ENCODE measurements around the gene TRABD2B. TPM values are rescaled to one million over a fixed set of nuclear protein-coding genes. Genes with fewer than 3 reads are reported as not detected.

Gene TRABD2B
- polyA plus RNA-seq, 1 donor: 3.0 TPM

DNA sequence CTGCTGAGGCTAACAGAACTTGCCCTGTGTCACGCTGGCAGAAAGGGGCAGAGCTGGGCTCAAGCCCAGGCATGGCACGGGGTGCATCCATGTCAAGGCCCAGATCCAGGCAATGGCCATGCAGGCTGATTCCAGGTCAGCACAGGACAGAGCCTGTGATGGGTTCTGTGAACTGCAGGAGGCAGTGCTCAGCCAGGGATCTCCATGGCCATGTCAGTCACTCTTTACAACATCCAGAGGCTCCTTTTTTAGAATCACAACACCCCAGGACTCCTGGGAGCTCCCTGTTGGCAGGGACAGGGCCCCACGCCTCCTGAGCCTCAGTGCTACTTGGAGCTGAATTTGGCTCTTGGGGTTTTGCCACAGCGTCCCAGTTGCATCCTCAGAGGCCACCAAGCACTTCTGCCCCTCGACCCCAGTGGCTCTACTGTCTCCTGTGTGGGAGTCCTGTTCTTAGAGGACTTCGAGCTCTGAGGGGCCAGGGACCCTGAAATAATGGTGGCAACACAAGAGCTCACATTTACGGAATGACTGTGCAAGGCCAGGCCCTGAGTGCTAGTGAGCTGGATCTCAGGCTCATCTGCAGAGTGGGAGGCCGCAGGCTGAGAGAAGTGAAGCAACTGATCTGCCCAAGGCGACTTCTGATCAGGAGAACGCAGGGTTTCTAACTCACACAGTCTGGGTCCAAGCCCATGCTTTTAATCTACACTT lies 211.5 kb downstream of the TRABD2B start:
- no CpG with 5 or more reads among the region's 10 CpGs for WGBS (ENCODE audit: insufficient coverage, low lambda C conversion rate)
- DNase-seq: no peak

DNA sequence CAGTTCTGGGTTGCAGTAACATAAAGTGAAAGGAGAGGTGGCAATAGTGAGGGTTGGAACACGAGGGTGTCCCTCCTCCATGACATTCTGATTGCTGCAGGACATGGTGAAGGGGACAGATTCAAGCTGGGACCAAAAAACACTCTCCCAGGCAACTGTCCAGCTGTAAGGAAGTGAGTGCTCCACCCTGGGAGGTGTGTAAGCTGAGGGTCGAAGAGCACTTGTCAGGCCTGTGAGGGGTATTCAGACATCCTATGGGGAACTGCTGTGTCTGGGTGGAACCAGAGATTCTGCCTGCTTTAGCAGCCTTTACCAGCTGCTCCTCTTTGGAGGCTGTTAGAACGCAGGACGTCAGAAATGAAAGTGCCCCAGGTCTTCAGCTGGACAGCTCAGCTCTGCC lies 212.1 kb downstream of the TRABD2B start:
- no peak overlapping the region for H3K27ac ChIP-seq (ENCODE audit: low read length)
- no peaks in the 10 kb centered on the region for H3K27me3 ChIP-seq (ENCODE audit: control insufficient read depth, insufficient read depth, low read length)
- H3K4me3 ChIP-seq (ENCODE audit: low read length): no peak overlapping the region
- no peaks in the 10 kb centered on the region for H3K9me3 ChIP-seq (ENCODE audit: control insufficient read depth, low read depth, low read length)
- DNase-seq: no peak
- no CpG with 5 or more reads among the region's 4 CpGs for WGBS (ENCODE audit: insufficient coverage, low lambda C conversion rate)
- H3K4me1 ChIP-seq (ENCODE audit: control insufficient read depth, insufficient read depth, low read length): no peaks in the 10 kb centered on the region
- no peaks in the 10 kb centered on the region for H3K36me3 ChIP-seq (ENCODE audit: control insufficient read depth, insufficient read depth, low read length)

More for the DNA sequence above, 211.5 kb downstream of the TRABD2B start:
- H3K4me1 ChIP-seq (ENCODE audit: control insufficient read depth, insufficient read depth, low read length): no peaks in the 10 kb centered on the region
- no peaks in the 10 kb centered on the region for H3K36me3 ChIP-seq (ENCODE audit: control insufficient read depth, insufficient read depth, low read length)
- H3K9me3 ChIP-seq (ENCODE audit: control insufficient read depth, low read depth, low read length): no peaks in the 10 kb centered on the region
- H3K4me3 ChIP-seq (ENCODE audit: low read length): no peak overlapping the region
- no peaks in the 10 kb centered on the region for H3K27me3 ChIP-seq (ENCODE audit: control insufficient read depth, insufficient read depth, low read length)
- H3K27ac ChIP-seq (ENCODE audit: low read length): no peak overlapping the region

DNA sequence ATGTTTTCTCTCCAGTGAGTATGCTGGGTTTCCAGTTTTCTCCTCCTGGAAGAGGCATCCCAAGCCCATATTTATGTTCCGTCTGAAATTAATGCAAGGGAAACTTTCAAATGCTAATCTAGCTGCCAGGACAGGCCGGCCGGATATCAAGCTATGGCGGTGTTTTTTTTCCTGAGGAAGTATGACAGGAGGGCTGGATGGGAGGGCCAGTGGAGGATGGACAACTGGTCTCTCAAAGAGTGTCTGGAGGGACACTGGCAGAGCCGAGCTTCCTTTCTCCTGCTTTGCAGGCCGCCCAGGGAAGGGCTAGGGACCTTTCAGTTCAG lies 212.7 kb downstream of the TRABD2B start:
- Histone ChIP-seq H3K4me3 (ENCODE audit: low read length) (no peak overlapping the region), H3K27ac (ENCODE audit: low read length) (no peak overlapping the region), H3K36me3 (ENCODE audit: control insufficient read depth, insufficient read depth, low read length) (no peaks in the 10 kb centered on the region), H3K9me3 (ENCODE audit: control insufficient read depth, low read depth, low read length) (no peaks in the 10 kb centered on the region), H3K27me3 (ENCODE audit: control insufficient read depth, insufficient read depth, low read length) (no peaks in the 10 kb centered on the region), H3K4me1 (ENCODE audit: control insufficient read depth, insufficient read depth, low read length) (no peaks in the 10 kb centered on the region)
- no peak for DNase-seq
- WGBS (ENCODE audit: insufficient coverage, low lambda C conversion rate): no CpG with 5 or more reads among the region's 6 CpGs

DNA sequence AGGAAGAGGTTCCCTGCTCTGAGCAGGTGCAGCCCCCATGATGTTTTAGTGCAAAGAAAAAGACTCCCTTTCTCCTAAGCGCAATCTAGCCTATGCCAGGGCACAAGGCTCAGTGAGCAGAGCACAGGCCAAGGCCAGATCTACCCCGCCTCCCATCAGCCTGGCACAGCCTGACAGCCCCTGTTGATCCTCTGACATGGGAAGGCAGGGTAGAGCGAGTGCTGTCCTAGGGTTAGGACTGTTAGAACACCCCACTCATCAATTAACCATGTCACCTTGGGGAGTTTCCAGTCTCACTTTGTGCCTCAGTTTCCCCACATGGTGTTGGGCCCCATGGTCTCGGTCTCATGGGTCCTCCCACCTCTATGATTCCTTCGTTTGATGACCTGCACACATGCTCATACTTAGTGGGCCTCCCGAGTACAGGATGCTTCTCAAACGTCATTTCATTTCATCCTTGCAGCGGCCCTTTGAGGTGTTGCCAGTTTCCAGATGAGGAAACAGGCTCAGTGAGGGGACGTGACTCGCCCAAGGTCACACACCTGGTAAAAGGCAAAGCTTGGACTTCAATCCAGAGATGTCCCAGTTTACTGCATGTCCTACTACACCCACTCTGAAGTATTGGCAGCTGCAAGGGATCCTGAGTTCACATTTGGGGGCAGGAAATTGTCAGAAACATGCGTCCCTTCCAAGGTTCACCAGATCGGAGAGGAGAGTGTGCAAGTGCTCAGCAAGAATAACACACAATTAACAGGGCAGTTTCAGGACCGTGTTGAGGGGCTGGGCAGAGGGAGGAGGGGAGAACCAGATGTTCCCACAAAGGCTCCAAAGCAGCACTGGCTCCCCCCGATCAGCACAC lies 213.3 kb downstream of the TRABD2B start:
- Histone ChIP-seq H3K9me3 (ENCODE audit: control insufficient read depth, low read depth, low read length) (no peaks in the 10 kb centered on the region), H3K27me3 (ENCODE audit: control insufficient read depth, insufficient read depth, low read length) (no peaks in the 10 kb centered on the region), H3K27ac (ENCODE audit: low read length) (no peak overlapping the region), H3K4me1 (ENCODE audit: control insufficient read depth, insufficient read depth, low read length) (no peaks in the 10 kb centered on the region), H3K4me3 (ENCODE audit: low read length) (no peak overlapping the region), H3K36me3 (ENCODE audit: control insufficient read depth, insufficient read depth, low read length) (no peaks in the 10 kb centered on the region)
- no CpG with 5 or more reads among the region's 14 CpGs for WGBS (ENCODE audit: insufficient coverage, low lambda C conversion rate)
- no peak for DNase-seq

GRCh38 chr1:47782414-47783166 lies 214.6 kb downstream of the TRABD2B start:
- no peak overlapping the region for H3K27ac ChIP-seq (ENCODE audit: low read length)
- no peaks in the 10 kb centered on the region for H3K27me3 ChIP-seq (ENCODE audit: control insufficient read depth, insufficient read depth, low read length)
- H3K9me3 ChIP-seq (ENCODE audit: control insufficient read depth, low read depth, low read length): no peaks in the 10 kb centered on the region
- WGBS (ENCODE audit: insufficient coverage, low lambda C conversion rate): 67% methylated on average over 1 of the region's 9 CpGs
- H3K36me3 ChIP-seq (ENCODE audit: control insufficient read depth, insufficient read depth, low read length): no peaks in the 10 kb centered on the region
- H3K4me1 ChIP-seq (ENCODE audit: control insufficient read depth, insufficient read depth, low read length): no peaks in the 10 kb centered on the region
- no peak overlapping the region for H3K4me3 ChIP-seq (ENCODE audit: low read length)
- DNase-seq: no peak

GRCh38 chr1:47781171-47781959 lies 215.8 kb downstream of the TRABD2B start:
- H3K36me3 ChIP-seq (ENCODE audit: control insufficient read depth, insufficient read depth, low read length): no peaks in the 10 kb centered on the region
- no peak for DNase-seq
- H3K27me3 ChIP-seq (ENCODE audit: control insufficient read depth, insufficient read depth, low read length): no peaks in the 10 kb centered on the region
- no peak overlapping the region for H3K4me3 ChIP-seq (ENCODE audit: low read length)
- H3K9me3 ChIP-seq (ENCODE audit: control insufficient read depth, low read depth, low read length): no peaks in the 10 kb centered on the region
- no peak overlapping the region for H3K27ac ChIP-seq (ENCODE audit: low read length)
- no peaks in the 10 kb centered on the region for H3K4me1 ChIP-seq (ENCODE audit: control insufficient read depth, insufficient read depth, low read length)
- WGBS (ENCODE audit: insufficient coverage, low lambda C conversion rate): no CpG with 5 or more reads among the region's 22 CpGs

DNA sequence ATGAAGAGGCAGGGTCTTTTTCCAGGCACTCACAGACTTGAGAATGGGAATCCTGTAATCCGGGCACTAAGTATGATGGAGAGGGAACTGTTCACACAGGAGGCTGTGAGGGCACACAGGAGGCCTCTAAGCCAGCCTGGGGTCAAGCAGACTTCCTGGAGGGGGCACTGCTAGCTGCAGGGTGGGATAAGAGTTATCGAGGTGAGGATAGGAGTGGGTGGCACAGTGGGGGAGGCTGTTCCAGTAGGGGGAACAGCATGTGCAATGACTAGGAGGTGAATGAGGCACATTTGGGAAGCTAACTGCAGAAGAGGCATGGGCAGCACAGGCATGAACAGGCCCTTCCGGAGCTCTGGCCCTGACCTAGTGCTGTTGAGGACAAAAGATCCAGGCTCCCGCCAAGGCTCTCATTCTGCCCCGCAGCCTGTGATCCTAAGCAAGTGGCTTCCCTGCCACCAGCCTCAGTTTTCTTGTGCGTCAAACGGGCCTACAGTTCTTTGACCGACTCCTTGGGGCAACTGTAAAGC lies 216.7 kb downstream of the TRABD2B start:
- no peaks in the 10 kb centered on the region for H3K9me3 ChIP-seq (ENCODE audit: control insufficient read depth, low read depth, low read length)
- H3K4me1 ChIP-seq (ENCODE audit: control insufficient read depth, insufficient read depth, low read length): no peaks in the 10 kb centered on the region
- H3K27ac ChIP-seq (ENCODE audit: low read length): no peak overlapping the region
- no peak for DNase-seq
- H3K36me3 ChIP-seq (ENCODE audit: control insufficient read depth, insufficient read depth, low read length): no peaks in the 10 kb centered on the region
- no CpG with 5 or more reads among the region's 8 CpGs for WGBS (ENCODE audit: insufficient coverage, low lambda C conversion rate)
- H3K27me3 ChIP-seq (ENCODE audit: control insufficient read depth, insufficient read depth, low read length): no peaks in the 10 kb centered on the region
- no peak overlapping the region for H3K4me3 ChIP-seq (ENCODE audit: low read length)

- no peak overlapping the region for H3K27ac ChIP-seq (ENCODE audit: low read length)
- no CpG with 5 or more reads among the region's 3 CpGs for WGBS (ENCODE audit: insufficient coverage, low lambda C conversion rate)
- no peaks in the 10 kb centered on the region for H3K4me1 ChIP-seq (ENCODE audit: control insufficient read depth, insufficient read depth, low read length)
These were observed 217.6 kb downstream of the TRABD2B start for GRCh38 chr1:47779613-47780012.

DNA sequence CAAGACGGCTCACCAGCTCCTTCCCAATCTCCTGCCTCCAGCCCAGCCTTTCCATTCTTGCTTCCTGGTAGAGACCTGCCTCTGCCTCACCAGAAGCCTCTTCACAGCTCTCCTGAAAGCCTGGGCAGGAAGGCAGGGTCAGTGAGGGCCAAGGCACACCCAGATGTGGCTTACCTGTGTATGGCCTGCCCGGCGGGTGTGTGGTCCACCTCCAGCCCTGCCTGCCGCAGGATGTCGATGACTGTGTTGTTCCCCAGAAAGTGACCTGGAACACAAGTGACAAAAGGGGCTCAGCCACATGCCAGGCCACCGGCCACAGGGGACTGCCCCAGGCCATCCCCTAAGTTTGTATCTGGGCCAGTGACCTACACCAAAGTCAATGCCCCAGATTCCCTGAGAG lies 218.9 kb downstream of the TRABD2B start:
- Histone ChIP-seq H3K9me3 (ENCODE audit: control insufficient read depth, low read depth, low read length) (no peaks in the 10 kb centered on the region), H3K36me3 (ENCODE audit: control insufficient read depth, insufficient read depth, low read length) (peaks cover 5% of the 10 kb centered on the region), H3K27me3 (ENCODE audit: control insufficient read depth, insufficient read depth, low read length) (no peaks in the 10 kb centered on the region), H3K27ac (ENCODE audit: low read length) (no peak overlapping the region), H3K4me3 (ENCODE audit: low read length) (no peak overlapping the region), H3K4me1 (ENCODE audit: control insufficient read depth, insufficient read depth, low read length) (no peaks in the 10 kb centered on the region)
- WGBS (ENCODE audit: insufficient coverage, low lambda C conversion rate): no CpG with 5 or more reads among the region's 6 CpGs
- DNase-seq: no peak

More at GRCh38 chr1:47779613-47780012, 217.6 kb downstream of the TRABD2B start:
- no peaks in the 10 kb centered on the region for H3K36me3 ChIP-seq (ENCODE audit: control insufficient read depth, insufficient read depth, low read length)
- DNase-seq: no peak
- H3K9me3 ChIP-seq (ENCODE audit: control insufficient read depth, low read depth, low read length): no peaks in the 10 kb centered on the region
- no peaks in the 10 kb centered on the region for H3K27me3 ChIP-seq (ENCODE audit: control insufficient read depth, insufficient read depth, low read length)
- no peak overlapping the region for H3K4me3 ChIP-seq (ENCODE audit: low read length)
